Epithelial cell of umbilical artery (primary cell): ENCODE measurements around the gene CIAO1. TPM values are rescaled to one million over a fixed set of nuclear protein-coding genes. Genes with fewer than 3 reads are reported as not detected.

ENCODE experiments used
- total RNA-seq: library from RNA; depleted of rRNA; stranded (reverse); fragments of >200 nt; gene quantifications from 2 replicates; pipeline ENCODE4 v1.2.3, GENCODE V29; 2014

CIAO1 gene
- total RNA-seq: 116 and 119 TPM in 2 replicates

GRCh38 chr2:96265840-96266679 is at the start of gene CIAO1, which contains the start of gene TMEM127:
CIAO1 (plus strand) TSS chr2:96266225; CDS start chr2:96266351, 126 bp downstream.
TMEM127 (minus strand) TSS chr2:96265997; CDS start chr2:96265381, 616 bp downstream.

GRCh38 chr2:96305091-96305978 is 39.3 kb downstream of the CIAO1 start, which contains the start of gene SNRNP200:
SNRNP200 (minus strand) TSS chr2:96305546; CDS start chr2:96305437, 109 bp downstream.

Other genes with a start within 250 kb of the CIAO1 start
- gene GPAT2, start 231.3 kb upstream of the CIAO1 start, total RNA-seq: 8.8 and 10.3 TPM in 2 replicates
- not detected in 2 replicates for gene ADRA2B, start 149.7 kb upstream of the CIAO1 start, total RNA-seq
- gene ASTL, start 127.7 kb upstream of the CIAO1 start, total RNA-seq: not detected in 2 replicates
- gene DUSP2, start 120.8 kb upstream of the CIAO1 start, total RNA-seq: 0.61 and 0.65 TPM in 2 replicates
- gene STARD7, start 57.4 kb upstream of the CIAO1 start, total RNA-seq: 142 and 196 TPM in 2 replicates
- 10.1 and 15.8 TPM in 2 replicates for gene TMEM127, start 228 bp upstream of the CIAO1 start, total RNA-seq
- gene SNRNP200, start 39.3 kb downstream of the CIAO1 start, total RNA-seq: 38.1 and 46.1 TPM in 2 replicates
- gene ITPRIPL1, start 59.1 kb downstream of the CIAO1 start, total RNA-seq: 1.6 and 3.0 TPM in 2 replicates
- 15.2 and 17.5 TPM in 2 replicates for gene NCAPH, start 69.5 kb downstream of the CIAO1 start, total RNA-seq
- gene NEURL3, start 239.1 kb downstream of the CIAO1 start, total RNA-seq: 0.15 TPM in 1 of 2 replicates, not detected in the other